HEK293T (cell line): ENCODE results near the gene GABRB3.

Experiments used
- BHLHE40 ChIP-seq: fragments of 450-650 bp; IDR thresholded peaks from 2 replicates; pipeline ENCODE4 v1.6.1; 2016; ENCODE audit warnings: mild to moderate bottlenecking, moderate library complexity, borderline replicate concordance
- FOXK2 ChIP-seq: fragments of 450-650 bp; IDR thresholded peaks from 2 replicates; pipeline ENCODE4 v1.6.1; 2016; ENCODE audit warnings: mild to moderate bottlenecking
- FOXM1 ChIP-seq: fragments of 450-650 bp; IDR thresholded peaks from 2 replicates; pipeline ENCODE4 v1.6.1; 2017; ENCODE audit warnings: mild to moderate bottlenecking, borderline replicate concordance
- PKNOX1 ChIP-seq: fragments of 450-650 bp; IDR thresholded peaks from 2 replicates; pipeline ENCODE4 v1.6.1; 2016
- SP1 ChIP-seq: fragments of 450-650 bp; IDR thresholded peaks from 2 replicates; pipeline ENCODE4 v1.6.1; 2017
- TARDBP ChIP-seq: fragments of 450-650 bp; IDR thresholded peaks from 2 replicates; pipeline ENCODE4 v1.6.1; 2016

GRCh38 chr15:26689462-26689861 is 83.4 kb downstream of the GABRB3 start:
- TF ChIP-seq SP1: no peak
- no peak for TF ChIP-seq FOXM1
- TF ChIP-seq TARDBP: no peak
- TF ChIP-seq FOXK2: no peak
- no peak for TF ChIP-seq BHLHE40
- TF ChIP-seq PKNOX1: no peak
